NCI-H1436 (cell line): Measurements from ENCODE around the gene RNU5B-1.

Experiments used
- DNase-seq: peaks from one replicate; lab custom pipeline; 2025; lab: John Stamatoyannopoulos, UW

RNU5B-1 gene

DNA sequence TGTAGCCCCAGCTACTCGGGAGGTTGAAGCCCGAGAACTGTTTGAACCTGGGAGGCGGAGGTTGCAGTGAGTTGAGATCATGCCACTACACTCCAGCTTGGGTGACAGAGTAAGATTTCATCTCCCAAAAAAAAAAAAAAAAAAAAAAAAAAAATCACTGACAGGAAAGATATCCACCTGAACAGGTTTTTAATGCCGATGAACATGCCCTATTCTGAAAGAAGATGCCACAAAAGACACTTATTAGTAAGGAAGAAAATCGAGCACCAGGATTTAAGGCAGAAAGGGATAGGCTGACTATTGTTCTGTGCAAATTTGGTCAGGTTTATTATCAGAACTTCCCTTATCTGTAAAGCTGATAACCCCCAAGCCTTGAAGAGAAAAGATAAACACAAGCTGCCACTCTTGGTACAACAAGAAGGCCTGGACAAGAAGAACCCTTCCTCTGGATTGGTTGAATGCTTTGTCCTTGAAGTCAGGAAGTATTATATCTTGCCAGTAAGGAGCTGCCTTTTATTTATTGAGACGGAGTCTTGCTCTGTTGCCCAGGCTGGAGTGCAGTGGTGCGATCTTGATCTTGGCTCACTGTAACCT is 15.1 kb upstream of the RNU5B-1 start:
- DNase-seq = no peak

DNA sequence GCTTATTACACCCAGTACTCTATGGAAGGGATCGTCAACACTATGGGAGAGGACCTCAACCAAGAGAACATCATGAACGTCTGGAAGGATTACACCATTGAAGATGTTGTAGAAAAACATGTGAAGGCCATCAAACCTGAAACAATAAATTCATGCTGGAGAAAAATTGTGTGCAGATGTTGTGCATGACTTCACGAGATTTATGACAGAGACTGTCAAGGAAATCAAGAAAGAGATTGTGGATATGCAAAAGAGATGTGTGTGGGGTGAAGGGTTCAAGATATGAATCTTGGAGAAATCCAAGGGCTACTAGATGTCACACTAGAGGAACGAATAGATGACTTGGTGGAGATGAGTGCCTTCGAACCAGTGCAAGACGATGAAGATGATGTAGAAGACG is 14.2 kb upstream of the RNU5B-1 start:
- no peak for DNase-seq

DNA sequence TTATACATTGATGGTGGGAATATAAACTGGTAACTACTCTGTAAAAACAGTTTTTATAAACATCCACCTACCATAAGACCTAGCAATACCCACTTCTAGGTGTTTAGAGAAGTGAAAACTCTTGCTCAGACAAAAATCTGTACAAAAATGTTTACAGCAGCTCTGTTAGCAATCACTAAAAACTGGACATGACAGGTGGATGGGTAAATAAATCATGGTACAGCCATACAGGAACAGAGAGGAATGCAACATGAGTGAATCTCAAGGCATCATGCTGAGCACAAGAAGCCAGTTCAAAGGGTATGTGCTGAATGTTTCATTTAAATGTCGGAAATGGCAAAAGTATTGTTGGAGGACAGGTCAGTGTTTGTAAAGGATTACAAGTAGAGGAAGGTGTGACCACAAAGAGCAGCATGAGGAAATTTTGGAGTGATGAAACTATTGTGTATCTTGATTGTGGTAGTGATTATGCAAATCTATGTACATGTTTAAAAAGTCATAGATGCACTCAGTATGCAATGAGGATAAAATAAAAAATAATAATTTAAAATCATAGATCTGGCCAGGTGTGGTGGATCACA is 11.4 kb upstream of the RNU5B-1 start:
- DNase-seq = no peak

DNA sequence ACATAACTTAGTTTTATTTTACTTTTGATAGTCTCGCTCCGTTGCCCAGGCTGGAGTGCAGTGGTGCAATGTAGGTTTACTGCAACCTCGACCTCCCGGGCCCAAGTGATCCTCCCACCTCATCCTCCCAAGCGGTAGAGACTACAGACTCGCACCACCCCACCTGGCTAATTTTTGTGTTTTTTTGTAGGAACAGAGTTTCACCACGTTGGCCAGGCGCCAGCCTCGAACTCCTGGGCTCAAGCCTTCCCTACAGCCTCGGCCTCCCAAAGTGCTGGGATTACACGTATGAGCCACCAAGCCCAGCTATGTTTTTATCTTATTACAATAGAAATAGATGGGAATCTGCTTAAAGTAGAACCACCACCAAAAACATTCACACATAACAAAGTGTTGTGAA is 5.7 kb upstream of the RNU5B-1 start:
- no peak for DNase-seq

DNA sequence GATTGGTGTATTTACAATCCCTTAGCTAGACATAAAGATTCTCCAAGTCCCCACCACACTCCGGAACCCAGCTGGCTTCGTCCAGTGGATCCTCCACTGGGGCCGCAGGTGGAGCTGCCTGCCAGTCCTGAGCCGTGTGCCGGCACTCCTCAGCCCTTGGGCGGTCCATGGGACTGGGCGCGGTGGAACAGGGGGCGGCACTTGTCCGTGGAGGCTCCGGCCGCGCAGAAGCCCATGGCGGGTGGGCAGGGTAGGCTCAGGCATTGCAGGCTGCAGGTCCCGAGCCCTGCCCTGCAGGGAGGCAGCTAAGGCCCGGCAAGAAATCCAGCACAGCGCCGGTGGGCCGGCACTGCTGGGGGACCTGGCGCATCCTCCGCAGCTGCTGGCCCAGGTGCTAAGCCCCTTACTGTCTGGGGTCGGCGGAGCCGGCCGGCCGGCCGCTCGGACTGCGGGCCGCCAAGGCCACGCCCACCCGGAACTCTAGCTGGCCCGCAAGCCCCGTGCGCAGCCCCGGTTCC is 3.5 kb upstream of the RNU5B-1 start:
- no peak for DNase-seq

DNA sequence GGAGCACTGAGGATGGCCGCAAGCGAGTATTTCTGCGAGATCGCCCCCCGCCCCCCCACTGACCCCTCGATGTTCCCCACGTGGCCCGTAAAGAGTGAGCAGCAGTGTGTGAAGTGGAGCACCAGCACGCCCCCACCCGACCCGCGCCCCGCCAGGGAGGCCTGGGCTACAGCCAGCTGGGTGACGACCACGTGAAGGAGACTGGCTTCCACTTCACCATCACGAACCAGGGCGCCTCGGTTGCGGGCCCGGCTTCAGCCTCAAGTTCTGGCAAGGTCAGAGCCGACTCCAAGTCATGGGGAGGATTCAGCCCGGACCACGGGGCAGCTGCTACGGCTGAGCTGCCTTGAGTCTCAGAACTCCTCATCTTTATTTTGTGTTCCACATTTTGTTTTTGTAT is 2.4 kb upstream of the RNU5B-1 start:
- DNase-seq = no peak

DNA sequence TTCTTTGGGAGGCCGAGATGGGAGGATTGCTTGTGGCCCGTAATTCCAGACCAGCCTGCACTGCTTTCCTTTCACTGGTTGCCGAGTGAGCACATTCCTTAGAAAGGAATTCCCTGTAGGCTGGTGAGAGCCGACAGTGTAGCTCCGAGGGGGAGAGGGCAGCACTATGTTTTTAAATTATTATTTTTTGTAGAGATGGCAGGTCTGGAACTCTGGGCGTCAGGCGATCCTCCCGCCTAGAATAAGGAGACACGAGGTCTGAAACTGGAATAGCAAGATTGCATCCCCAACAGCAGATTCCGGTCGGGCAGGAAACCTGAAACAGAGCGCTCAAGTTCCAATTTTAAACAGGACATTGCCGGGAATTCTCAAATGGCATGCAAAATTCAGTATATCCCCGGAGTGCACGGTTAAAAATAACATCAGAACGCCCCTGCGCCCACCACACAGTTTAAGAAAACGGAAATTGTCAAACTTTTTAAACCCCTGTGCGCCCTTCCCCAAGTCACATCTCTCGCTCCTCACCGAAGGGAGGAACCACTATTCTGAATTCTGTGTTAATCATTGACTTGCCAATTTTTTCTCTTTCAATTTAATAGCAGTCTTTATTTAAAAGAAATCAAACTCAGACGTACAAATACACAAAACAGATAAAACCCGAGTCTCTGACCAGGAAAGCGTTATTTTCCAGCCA is 643 bp upstream of the RNU5B-1 start:
- no peak for DNase-seq

DNA sequence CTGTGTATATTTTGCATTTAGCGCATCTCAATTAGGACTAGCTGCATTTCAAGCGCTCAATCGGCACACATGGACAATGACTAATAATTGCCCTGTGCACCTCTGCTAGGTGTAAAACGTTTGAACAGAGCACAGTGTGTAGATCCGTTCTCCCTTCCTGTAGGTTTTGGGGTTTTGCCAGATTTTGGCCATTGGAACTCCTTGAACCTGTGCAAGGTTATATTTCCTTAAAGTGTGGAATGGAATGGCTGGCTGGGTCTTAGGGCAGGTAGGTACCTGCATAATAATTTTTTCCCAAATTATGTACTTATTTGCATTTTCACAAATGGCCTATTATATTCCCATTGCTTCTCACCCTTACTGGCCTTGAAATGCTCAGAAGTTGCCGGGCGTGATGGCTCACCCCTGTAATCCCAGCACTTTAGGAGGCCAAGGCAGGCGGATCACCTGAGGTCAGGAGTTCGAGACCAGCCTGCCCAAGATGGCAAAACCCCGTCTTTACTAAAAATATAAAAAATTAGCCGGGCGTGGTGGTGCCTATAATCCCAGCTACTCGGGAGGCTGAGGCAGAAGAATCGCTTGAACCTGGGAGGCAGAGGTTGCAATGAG is 777 bp downstream of the RNU5B-1 start:
- no peak for DNase-seq

DNA sequence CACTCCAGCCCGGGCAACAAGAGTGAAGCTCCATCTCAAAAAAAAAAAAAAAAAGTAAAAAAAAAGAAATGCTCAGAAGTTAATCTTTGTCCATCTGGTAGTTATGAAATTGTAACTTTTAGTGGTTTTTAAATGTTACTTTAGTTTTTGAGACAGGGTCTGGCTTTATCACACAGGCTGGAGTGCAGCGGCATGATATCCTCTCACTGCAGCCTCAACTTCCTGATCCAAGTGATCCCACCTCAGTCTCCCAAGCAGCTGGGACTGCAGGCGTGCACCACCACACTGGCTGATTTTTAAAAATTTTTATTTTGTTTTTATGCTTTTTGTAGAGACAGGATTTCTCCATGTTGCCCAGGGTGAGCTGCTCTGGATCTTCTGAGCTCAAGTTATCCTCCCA is 1.3 kb downstream of the RNU5B-1 start:
- DNase-seq = no peak

DNA sequence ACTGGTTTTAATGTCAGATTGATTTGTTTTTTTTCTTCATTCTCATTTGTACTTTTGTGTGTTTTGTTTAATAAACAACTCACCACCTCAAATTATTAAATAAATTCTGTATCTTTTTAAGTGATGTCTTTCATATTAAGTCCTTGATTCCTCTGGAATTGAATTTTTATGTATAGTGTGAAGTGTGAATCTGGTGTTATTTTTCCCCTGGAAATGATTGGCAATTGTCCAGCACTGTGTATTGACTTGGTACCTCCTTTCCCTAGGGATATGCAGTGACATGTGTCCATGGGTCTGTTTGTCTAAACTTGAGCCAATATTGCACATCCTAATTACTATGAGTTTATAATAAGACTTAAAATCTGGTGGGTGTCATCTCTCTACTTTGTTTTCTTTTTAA is 2.1 kb downstream of the RNU5B-1 start:
- DNase-seq = no peak

DNA sequence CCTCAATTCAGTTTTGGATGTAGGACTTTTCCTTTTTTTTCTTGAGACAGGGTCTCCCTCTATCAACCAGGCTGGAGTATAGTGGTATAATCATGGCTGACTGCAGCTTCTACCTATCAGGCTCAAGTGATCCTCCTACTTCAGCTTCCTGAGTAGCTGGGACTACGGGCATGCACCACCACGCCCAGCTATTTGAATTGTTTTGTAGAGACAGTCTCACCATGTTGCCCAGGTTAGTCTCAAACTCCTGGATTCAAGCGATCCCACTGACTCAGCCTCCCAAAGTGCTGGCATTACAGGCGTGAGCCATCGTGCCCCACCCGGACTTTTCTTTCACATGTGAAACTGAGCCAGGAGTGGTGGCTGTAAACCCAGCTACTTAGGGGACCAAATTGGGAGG is 3.5 kb downstream of the RNU5B-1 start:
- no peak for DNase-seq

DNA sequence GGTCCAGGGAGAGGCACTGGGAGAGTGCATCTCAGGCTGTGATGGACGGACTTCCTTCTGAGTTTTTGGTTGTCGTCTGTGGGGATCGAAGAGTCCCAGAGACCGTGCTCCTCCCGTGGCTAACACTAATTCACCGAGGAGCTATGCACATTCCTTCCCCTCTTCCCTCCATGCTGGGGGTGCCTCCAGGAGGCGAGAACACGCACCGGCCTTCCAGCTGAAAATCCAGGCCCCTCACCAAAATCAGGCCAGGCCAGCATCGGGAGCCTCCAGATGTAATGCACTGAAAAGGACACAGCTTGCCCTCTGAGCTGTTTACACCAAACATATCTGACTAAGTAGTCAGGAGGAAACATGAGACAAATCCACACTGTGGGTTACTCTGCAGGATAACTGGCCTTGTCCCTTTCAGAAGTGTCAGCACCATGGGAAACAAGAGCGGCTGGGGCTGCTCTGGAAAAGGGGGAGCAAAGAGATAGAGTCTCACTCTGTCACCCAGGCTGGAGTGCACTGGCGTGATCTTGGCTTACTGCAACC is 5.5 kb downstream of the RNU5B-1 start:
- no peak for DNase-seq

DNA sequence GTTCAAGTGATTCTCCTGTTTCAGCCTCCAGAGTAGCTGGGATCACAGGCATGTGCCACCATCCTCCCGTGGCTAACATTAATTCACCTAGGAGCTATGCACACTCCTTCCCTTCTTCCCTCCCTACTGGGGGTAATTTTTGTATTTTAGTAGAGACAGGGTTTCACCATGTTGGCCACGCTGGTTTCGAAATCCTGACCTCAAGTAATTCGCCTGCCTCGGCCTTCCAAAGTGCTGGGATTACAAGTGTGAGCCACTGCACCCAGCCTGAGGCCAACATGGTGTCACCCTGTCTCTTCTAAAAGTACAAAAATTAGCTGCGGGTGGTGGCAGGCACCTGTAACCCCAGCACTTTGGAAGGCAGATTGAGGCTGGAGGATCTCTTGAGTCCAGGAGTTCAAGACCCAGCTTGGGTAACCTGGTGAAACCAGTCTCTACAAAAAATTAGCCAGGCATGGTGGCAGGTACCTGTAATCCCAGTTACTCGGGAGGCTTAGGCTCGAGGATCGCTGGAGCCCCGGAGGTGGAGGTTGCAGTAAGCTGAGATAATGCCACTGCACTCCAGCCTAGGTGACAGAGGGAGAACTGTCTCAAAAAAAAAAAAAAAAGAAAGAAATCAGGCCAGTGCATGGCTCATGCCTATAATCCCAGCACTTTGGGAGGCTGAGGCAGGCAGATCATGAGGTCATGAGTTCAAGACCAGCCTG is 6.1 kb downstream of the RNU5B-1 start:
- DNase-seq = no peak

DNA sequence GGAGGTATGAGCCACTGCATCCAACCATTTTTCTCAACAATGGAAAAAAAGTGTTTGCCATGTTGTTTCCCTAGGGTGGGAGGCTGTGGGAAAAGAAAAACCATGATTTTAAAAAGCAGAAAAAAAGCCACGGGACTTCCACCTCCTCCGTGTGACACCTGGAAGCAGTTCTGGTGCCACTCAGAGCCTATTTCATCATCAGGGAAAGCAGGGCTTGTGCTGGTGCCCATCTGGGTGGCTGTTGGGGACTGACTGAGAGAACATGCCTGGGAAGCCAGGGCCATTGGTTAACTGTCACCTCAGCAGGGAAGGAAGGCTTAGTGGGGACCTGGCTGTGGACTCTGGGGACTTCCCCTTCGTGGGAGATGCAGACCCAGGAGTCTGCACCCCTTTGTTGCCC is 7.3 kb downstream of the RNU5B-1 start:
- DNase-seq = no peak

DNA sequence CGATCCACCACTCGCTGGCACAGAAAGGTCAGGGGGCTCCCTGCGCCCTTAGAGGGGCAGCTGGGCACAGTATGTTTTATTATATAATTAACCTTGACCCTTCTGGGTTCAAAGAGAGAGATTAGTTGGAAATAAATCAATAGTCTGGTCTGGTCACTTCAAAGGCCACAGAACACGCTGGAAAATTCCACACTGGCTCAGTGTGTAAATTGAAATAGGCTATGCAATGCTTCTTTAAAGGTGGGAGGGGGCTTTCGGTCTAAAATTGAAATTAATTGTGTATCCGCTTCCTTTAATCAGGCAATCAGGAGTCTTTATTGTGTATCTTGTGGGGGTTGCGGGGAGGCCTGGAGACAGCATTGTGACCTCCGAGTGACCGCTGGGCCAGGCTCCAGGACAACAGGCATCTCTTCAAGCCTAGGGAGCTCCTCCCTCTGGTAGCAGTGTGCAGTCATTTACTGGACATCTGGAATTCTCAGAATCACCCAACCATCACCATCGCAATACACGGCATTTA is 8.0 kb downstream of the RNU5B-1 start:
- no peak for DNase-seq

DNA sequence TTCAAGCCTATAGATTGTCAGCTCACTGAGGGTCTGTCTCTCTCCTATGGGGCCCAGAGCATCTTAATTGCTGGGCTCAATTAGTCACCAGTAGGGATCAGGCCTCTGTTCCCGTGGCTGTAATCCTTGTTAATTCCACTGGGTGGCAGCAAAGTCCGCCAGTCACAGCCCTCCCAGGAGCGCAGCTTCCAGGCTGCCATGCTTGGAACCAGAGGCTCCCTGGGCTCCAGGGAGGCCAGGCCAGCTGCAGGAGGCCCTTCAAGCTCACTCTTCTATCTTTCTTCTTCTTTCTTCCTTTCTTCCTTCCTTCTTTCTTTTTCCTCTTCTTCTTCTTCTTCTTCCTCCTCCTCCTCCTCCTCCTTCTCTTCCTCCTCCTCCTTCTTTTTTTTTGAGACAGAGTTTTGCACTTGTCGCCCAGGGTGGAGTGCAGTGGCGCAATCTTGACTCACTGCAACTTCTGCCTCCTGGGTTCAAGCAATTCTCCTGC is 14.4 kb downstream of the RNU5B-1 start:
- peak; percentile 64 for DNase-seq

DNA sequence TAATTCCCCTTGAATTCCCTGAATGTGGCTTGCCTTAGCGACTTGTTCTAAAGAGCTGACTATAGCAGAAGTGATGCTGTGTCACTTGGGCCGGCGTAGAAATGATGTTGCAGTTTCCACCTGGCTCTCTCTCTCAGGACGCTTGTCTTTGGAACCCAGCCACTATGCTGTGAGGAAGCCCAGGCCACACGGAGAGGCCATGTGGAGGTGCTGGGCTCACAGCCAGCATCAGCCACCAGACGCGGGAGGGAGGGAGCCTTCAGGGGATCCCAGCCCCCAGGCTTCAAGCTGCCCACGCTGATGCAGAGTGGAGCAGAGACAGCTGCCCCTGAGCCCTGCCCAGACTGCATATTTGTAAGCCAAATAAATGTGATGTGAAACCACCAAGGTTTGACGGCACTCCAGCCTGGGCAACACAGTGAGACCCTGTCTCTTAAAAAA is 18.6 kb downstream of the RNU5B-1 start:
- DNase-seq = peak; percentile 23

DNA sequence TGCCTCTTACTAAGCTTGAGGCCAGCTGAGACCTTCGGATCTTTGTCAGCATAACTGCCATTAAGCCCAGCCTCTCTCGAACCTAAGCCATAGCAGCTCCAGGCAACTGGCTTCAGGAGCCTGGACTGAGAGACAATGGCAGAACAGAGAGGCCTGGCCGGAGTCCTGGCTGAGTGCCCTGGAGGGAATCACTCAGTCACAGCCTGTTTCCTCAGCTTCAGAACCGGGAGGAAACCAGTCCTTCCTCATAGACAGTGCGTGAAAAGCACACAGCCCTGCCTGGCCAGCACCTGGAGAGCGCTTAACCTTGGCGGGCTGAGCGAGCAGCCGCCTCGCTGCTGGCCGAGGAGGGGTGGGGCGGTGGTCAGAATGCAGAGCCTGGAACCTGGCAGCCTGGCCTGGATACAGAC is 21.6 kb downstream of the RNU5B-1 start:
- no peak for DNase-seq

DNA sequence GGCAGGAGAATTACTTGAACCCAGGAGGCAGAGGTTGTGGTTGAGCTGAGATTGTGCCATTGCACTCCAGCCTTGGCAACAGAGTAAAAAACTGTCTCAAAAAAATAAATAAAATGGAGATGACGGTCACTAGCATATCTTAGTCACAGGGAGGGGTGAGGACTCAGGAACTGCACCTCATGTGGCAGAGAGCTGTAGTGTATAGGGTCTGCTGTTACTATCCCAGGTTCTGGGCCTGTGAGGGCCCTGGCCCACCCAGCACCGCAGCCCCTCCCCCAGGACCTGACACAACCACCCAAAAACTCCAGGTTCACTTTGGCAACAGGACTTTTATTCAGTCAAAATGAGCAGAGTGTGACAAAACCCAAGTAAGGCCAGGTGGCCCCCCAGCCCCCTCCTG is 22.3 kb downstream of the RNU5B-1 start:
- no peak for DNase-seq

DNA sequence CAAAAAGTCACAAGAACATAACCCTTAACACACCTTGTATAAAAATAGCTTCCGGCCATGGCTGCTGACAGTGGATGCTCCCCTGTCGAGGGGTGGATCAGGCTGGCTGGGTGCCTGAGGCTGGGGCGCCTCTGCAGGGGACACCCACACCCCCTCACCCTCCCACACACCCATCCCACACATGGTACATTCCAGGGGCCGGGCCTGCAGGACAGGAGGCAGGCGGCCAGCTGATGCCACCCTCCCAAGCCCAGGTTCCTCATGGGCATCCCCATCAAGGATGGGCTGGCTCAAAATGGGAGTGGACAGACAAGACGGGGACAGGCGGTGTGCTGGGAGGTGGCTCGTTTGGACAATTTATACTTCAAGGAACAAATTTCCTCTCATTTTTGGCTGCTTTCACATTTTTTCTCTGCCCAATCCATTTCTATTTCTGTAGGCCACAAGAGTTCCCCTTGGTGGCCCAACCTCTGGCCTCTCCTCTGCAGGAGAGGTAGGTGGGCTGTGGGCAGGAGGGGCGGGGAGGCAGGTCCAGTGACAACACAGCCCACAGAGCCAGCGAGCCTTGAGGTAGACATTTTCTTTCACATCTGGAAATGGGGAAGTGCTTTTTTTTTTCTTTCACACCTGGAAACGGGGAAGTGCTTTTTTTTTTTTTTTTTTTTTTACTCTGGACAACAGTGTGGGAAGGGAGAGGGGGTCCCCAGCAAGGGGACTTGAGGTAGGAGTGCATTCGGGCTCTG is 23.3 kb downstream of the RNU5B-1 start:
- no peak for DNase-seq
